Prostate gland (tissue), 2 donors: ENCODE data around the gene FIP1L1. TPM values are rescaled to one million over a fixed set of nuclear protein-coding genes. Genes with fewer than 3 reads are reported as not detected.
A peak's percentile ranks its signal among the peaks of the same experiment; 100 is the strongest.

Source experiments
- DNase-seq: peaks from one replicate; pipeline ENCODE4 v3.0.0-alpha.2; 2019; ENCODE audit warnings: low spot score
- H3K27ac ChIP-seq, 2 donors: fragments of 200-600 bp; sonication (generic); 2 replicates each; pipeline ENCODE4 v1.5.1; 2017 to 2019
- H3K27me3 ChIP-seq: fragments of 200-600 bp; sonication (generic); replicated peaks from 2 replicates; pipeline ENCODE4 v1.5.1; 2019; ENCODE audit not compliant: insufficient read depth
- H3K36me3 ChIP-seq, 2 donors: fragments of 200-600 bp; sonication (generic); 1 replicate in 1 of 2; 2 replicates in 1 of 2; pipeline versions ENCODE4 v1.5.1 to v1.8.1; 2017 to 2019
- H3K4me1 ChIP-seq: fragments of 200-600 bp; sonication (generic); replicated peaks from 2 replicates; pipeline ENCODE4 v1.5.1; 2019
- H3K4me3 ChIP-seq, 2 donors: fragments of 200-600 bp; sonication (generic); 2 replicates each; pipeline ENCODE4 v1.5.1; 2017 to 2019
- H3K9me3 ChIP-seq: fragments of 200-600 bp; sonication (generic); 2 replicates; pipeline ENCODE4 v1.5.1; 2017
- CTCF ChIP-seq, 4 experiments: fragments of 200-600 bp in 2 of 4; fragments of 450-650 bp in 2 of 4; sonication (generic) in 2 of 4; IDR thresholded peaks; 1 replicate in 3 of 4; 2 replicates in 1 of 4; pipeline ENCODE4 v1.5.1; 2016 to 2019; ENCODE audit warnings: antibody characterized with exemption in 4 of 4, mild to moderate bottlenecking in 2 of 4, moderate library complexity in 2 of 4
- POLR2A ChIP-seq: fragments of 450-650 bp; IDR thresholded peaks from one replicate; pipeline ENCODE4 v1.6.1; 2016; ENCODE audit warnings: antibody characterized with exemption, mild to moderate bottlenecking
- POLR2AphosphoS5 ChIP-seq: sonication (generic); formaldehyde crosslinking; IDR thresholded peaks from one replicate; pipeline ENCODE4 v1.6.1; 2017; ENCODE audit warnings: antibody characterized with exemption
- WGBS: methylation state at CpG from one replicate; pipeline ENCODE4 v1.1.5; 2018; 5-methylcytosine and 5-hydroxymethylcytosine counted together
- intact Hi-C: fragments of 100-400 bp; cut with DNase I; formaldehyde crosslinking; loops from one replicate; pipeline ENCODE4 v1.14.2; 2022
- total RNA-seq, 2 donors: library from RNA; depleted of rRNA; stranded (reverse); fragments of >200 nt; gene quantifications; one replicate each; pipeline ENCODE4 v1.1.0, GENCODE V29; 2016

The FIP1L1 gene
- total RNA-seq, 2 donors from 2014 or later: 41.0 to 63.5 TPM

GRCh38 chr4:53364624-53365023 lies 12.8 kb upstream of the FIP1L1 start:
- 58% methylated on average over 3 of the region's 3 CpGs for WGBS
- no peak overlapping the region for H3K27ac ChIP-seq
- intact Hi-C loops: no loop called here
- no peak for DNase-seq
- H3K4me1 ChIP-seq: peaks cover 8% of the 10 kb centered on the region
- H3K4me3 ChIP-seq: peak overlapping the region in 1 of 2 donors; percentile 78
- H3K27me3 ChIP-seq: no peaks in the 10 kb centered on the region
- no peaks in the 10 kb centered on the region for H3K36me3 ChIP-seq
- TF ChIP-seq CTCF (IDR thresholded peaks at IDR 0.05): no peak
- TF ChIP-seq POLR2A: no peak
- TF ChIP-seq POLR2AphosphoS5: no peak
- no peaks in the 10 kb centered on the region for H3K9me3 ChIP-seq

GRCh38 chr4:53365121-53365485 lies 12.3 kb upstream of the FIP1L1 start:
- Histone ChIP-seq H3K36me3 (no peaks in the 10 kb centered on the region), H3K4me1 (peaks cover 8% of the 10 kb centered on the region), H3K27me3 (no peaks in the 10 kb centered on the region), H3K27ac (no peak overlapping the region), H3K4me3 (peak overlapping the region; percentile 71 to 78), H3K9me3 (no peaks in the 10 kb centered on the region)
- TF ChIP-seq CTCF (IDR thresholded peaks at IDR 0.05) (no peak), POLR2A (no peak), POLR2AphosphoS5 (no peak)
- no peak for DNase-seq
- intact Hi-C loops: no loop called here
- 1% methylated on average over 8 of the region's 8 CpGs for whole genome bisulfite sequencing

GRCh38 chr4:53365486-53366300 lies 11.7 kb upstream of the FIP1L1 start, which contains the start of gene SCFD2:
Gene SCFD2 (minus strand): TSS chr4:53366061.
- under 1% methylated on average over 50 of the region's 51 CpGs for WGBS
- intact Hi-C loops: no loop called here
- peak within 1 kb of the TSS; percentile 37 to 61 for H3K27ac ChIP-seq

GRCh38 chr4:53366301-53366716 lies 11.1 kb upstream of the FIP1L1 start:
- peak overlapping the region; percentile 71 to 78 for H3K4me3 ChIP-seq
- no peaks in the 10 kb centered on the region for H3K27me3 ChIP-seq
- peak overlapping the region; percentile 37 to 61 for H3K27ac ChIP-seq
- no peaks in the 10 kb centered on the region for H3K9me3 ChIP-seq
- peaks cover 8% of the 10 kb centered on the region for H3K4me1 ChIP-seq
- 11% methylated on average over 8 of the region's 8 CpGs for WGBS
- TF ChIP-seq POLR2A (no peak), POLR2AphosphoS5 (no peak), CTCF (IDR thresholded peaks at IDR 0.05) (no peak)
- no peak for DNase-seq
- intact Hi-C loops: no loop called here
- no peaks in the 10 kb centered on the region for H3K36me3 ChIP-seq

More at GRCh38 chr4:53365486-53366300, 11.7 kb upstream of the FIP1L1 start, which contains the start of gene SCFD2:
- Histone ChIP-seq H3K36me3 (no peaks in the 10 kb centered on the region), H3K27me3 (no peaks in the 10 kb centered on the region), H3K4me1 (peaks cover 8% of the 10 kb centered on the region), H3K9me3 (no peaks in the 10 kb centered on the region), H3K4me3 (peak within 1 kb of the TSS; percentile 71 to 78)
- TF ChIP-seq POLR2AphosphoS5 (peak; percentile 98), POLR2A (peak; percentile 39), CTCF (IDR thresholded peaks at IDR 0.05) (peak in 1 of 4 experiments; percentile 4)
- peak; percentile 98 for DNase-seq

GRCh38 chr4:53367721-53368120 lies 9.7 kb upstream of the FIP1L1 start:
- no peaks in the 10 kb centered on the region for H3K9me3 ChIP-seq
- WGBS: 66% methylated on average over 2 of the region's 2 CpGs
- DNase-seq: no peak
- no peak overlapping the region for H3K27ac ChIP-seq
- no peak overlapping the region for H3K4me3 ChIP-seq
- no peaks in the 10 kb centered on the region for H3K27me3 ChIP-seq
- TF ChIP-seq POLR2AphosphoS5 (no peak), CTCF (IDR thresholded peaks at IDR 0.05) (no peak)
- peaks cover 8% of the 10 kb centered on the region for H3K4me1 ChIP-seq
- no peaks in the 10 kb centered on the region for H3K36me3 ChIP-seq
- intact Hi-C loops: no loop called here
